ENCODE data around the gene PIK3CA. TPM values are rescaled to one million over a fixed set of nuclear protein-coding genes. Genes with fewer than 3 reads are reported as not detected.
"Not testable (repeated sequence)": the region's sequence is repeated elsewhere in the genome, so short reads cannot be mapped to it uniquely, and the experiment has no call there.

PIK3CA gene
- total and polyA plus RNA-seq, 12 donors = 4.1 to 52.4 (median 24.6) TPM

DNA sequence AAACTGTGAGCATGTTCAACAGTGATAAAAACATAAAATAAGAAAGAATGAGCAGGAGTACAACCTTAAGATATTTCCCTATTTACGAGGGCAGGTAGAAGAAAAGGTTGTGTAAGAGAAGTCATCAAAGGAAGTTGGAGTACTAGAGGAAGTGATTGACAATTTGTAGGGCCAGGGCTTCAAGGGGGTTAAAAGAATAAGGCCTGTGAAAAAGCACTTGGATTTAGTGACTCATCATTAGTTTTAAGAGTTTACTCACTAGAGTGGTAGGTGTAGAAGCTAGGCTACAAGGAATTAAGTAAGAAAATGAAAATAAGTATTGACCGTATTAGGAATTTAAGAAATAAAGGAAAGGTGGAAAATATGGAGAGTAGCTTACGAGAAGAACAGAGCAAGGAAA lies 79.2 kb downstream of the PIK3CA start:
- Histone ChIP-seq H3K36me3 (replicated peaks in 1 of 2) (peaks cover 0 to 16% of the 10 kb centered on the region in 2 donors), H3K27me3 (no peaks in the 10 kb centered on the region), H3K4me3 (no peak overlapping the region), H3K27ac (no peak overlapping the region), H3K9me3 (replicated peaks in 1 of 3) (no peaks in the 10 kb centered on the region), H3K4me1 (replicated peaks in 1 of 2) (no peaks in the 10 kb centered on the region)
- TF ChIP-seq POLR2A (IDR thresholded peaks at IDR 0.05) = no peak
- TF ChIP-seq, protein P1, sequence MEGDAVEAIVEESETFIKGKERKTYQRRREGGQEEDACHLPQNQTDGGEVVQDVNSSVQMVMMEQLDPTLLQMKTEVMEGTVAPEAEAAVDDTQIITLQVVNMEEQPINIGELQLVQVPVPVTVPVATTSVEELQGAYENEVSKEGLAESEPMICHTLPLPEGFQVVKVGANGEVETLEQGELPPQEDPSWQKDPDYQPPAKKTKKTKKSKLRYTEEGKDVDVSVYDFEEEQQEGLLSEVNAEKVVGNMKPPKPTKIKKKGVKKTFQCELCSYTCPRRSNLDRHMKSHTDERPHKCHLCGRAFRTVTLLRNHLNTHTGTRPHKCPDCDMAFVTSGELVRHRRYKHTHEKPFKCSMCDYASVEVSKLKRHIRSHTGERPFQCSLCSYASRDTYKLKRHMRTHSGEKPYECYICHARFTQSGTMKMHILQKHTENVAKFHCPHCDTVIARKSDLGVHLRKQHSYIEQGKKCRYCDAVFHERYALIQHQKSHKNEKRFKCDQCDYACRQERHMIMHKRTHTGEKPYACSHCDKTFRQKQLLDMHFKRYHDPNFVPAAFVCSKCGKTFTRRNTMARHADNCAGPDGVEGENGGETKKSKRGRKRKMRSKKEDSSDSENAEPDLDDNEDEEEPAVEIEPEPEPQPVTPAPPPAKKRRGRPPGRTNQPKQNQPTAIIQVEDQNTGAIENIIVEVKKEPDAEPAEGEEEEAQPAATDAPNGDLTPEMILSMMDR (IDR thresholded peaks at IDR 0.05) = no peak
- whole genome bisulfite sequencing, 4 donors = 91 to 94% (median 93%) methylated on average over 3 of the region's 3 CpGs
- DNase-seq = no peak
- intact Hi-C loops (cut with DNase I) = no loop called here

DNA sequence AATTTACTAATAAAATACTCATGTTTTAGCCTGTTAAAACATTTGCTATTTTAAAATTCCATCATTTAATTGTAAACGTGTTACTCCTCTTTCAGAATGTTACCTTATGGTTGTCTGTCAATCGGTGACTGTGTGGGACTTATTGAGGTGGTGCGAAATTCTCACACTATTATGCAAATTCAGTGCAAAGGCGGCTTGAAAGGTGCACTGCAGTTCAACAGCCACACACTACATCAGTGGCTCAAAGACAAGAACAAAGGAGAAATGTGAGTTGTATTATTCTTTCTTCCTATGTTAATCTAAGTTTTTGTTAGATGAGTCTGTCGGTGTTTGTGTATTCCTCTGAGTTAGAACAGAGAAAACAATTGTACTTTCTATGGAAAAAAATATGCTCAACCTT lies 81.0 kb downstream of the PIK3CA start:
- no peak overlapping the region for H3K27ac ChIP-seq
- no peaks in the 10 kb centered on the region for H3K27me3 ChIP-seq
- peaks cover 0 to 13% of the 10 kb centered on the region in 2 donors for H3K36me3 ChIP-seq (replicated peaks in 1 of 2)
- no peaks in the 10 kb centered on the region for H3K4me1 ChIP-seq (replicated peaks in 1 of 2)
- intact Hi-C loops (cut with DNase I) = no loop called here
- WGBS, 4 donors = 83 to 94% (median 87%) methylated on average over 5 of the region's 5 CpGs
- DNase-seq = no peak
- TF ChIP-seq POLR2A (IDR thresholded peaks at IDR 0.05) = no peak
- no peak overlapping the region for H3K4me3 ChIP-seq
- H3K9me3 ChIP-seq (replicated peaks in 1 of 3) = no peaks in the 10 kb centered on the region

DNA sequence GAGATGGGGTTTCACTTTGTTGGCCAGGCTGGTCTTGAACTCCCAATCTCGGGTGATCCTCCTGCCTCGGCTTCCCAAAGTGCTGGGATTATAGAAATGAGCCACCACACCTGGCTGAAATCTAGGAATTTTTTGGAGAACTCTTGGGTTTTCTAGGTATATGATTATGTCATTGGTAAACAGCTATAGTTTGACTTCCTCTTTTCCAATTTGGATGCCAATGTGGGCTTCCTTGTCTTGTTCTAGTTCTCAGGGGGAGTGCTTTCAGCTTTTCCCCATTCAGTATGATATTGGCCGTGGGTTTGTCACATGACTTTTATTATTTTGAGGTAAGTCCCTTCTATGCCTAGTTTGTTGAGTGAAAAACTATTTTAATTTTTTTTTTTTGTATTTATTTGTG lies 84.9 kb downstream of the PIK3CA start:
- intact Hi-C loops (cut with DNase I) = no loop called here
- Histone ChIP-seq H3K27me3 (no peaks in the 10 kb centered on the region), H3K36me3 (replicated peaks in 1 of 2) (peaks cover 0 to 10% of the 10 kb centered on the region in 2 donors), H3K4me3 (no peak overlapping the region), H3K4me1 (replicated peaks in 1 of 2) (peaks cover 0 to 10% of the 10 kb centered on the region in 2 donors), H3K27ac (no peak overlapping the region), H3K9me3 (replicated peaks in 1 of 3) (no peaks in the 10 kb centered on the region)
- DNase-seq = no peak
- 96 to 99% (median 97%) methylated on average over 3 of the region's 3 CpGs for WGBS, 4 donors
- TF ChIP-seq, protein P1 (IDR thresholded peaks at IDR 0.05) = no peak
- TF ChIP-seq POLR2A (IDR thresholded peaks at IDR 0.05) = no peak

DNA sequence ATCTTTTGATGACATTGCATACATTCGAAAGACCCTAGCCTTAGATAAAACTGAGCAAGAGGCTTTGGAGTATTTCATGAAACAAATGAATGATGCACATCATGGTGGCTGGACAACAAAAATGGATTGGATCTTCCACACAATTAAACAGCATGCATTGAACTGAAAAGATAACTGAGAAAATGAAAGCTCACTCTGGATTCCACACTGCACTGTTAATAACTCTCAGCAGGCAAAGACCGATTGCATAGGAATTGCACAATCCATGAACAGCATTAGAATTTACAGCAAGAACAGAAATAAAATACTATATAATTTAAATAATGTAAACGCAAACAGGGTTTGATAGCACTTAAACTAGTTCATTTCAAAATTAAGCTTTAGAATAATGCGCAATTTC lies 86.0 kb downstream of the PIK3CA start:
- peaks cover 0 to 10% of the 10 kb centered on the region in 2 donors for H3K36me3 ChIP-seq (replicated peaks in 1 of 2)
- H3K9me3 ChIP-seq (replicated peaks in 1 of 3) = no peaks in the 10 kb centered on the region
- no peak for TF ChIP-seq POLR2A (IDR thresholded peaks at IDR 0.05)
- TF ChIP-seq, protein P1 (IDR thresholded peaks at IDR 0.05) = no peak
- H3K4me3 ChIP-seq = no peak overlapping the region
- WGBS, 4 donors = 88 to 92% (median 90%) methylated on average over 4 of the region's 4 CpGs
- DNase-seq = no peak
- no peak overlapping the region for H3K27ac ChIP-seq
- H3K27me3 ChIP-seq = no peaks in the 10 kb centered on the region
- H3K4me1 ChIP-seq (replicated peaks in 1 of 2) = peaks cover 0 to 10% of the 10 kb centered on the region in 2 donors
- intact Hi-C loops (cut with DNase I) = no loop called here

DNA sequence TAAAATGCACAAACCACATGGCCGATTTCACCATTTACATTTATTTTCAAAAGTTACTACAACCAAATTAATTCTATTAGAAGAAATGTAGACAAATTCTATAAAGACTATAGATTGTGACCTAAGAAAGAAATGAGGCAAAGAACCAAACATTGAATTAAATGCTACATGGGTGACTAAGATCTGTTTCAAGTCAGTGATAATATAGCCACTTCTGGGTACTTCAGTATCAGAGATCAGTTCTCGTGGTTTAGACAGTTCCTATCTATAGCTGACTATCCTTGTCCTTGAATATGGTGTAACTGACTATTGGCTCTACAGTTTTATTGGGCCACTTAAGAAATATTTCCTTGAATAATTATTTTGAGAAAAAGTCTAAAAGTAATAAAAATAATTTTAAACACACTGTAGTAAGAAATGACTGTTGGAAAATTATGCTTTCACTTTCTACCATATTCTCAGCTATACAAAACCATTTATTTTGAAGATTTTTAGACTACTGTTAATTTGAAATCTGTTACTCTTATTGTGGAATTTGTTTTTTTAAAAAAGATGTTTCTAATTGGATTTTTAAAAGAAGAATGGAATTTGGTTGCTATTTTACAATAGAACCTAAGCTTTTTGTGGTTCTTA lies 88.6 kb downstream of the PIK3CA start:
- TF ChIP-seq POLR2A (IDR thresholded peaks at IDR 0.05) = no peak
- TF ChIP-seq, protein P1 (IDR thresholded peaks at IDR 0.05) = no peak
- Histone ChIP-seq H3K4me1 (replicated peaks in 1 of 2) (peaks cover 0 to 10% of the 10 kb centered on the region in 2 donors), H3K4me3 (no peak overlapping the region), H3K27me3 (no peaks in the 10 kb centered on the region), H3K9me3 (replicated peaks in 1 of 3) (no peaks in the 10 kb centered on the region), H3K36me3 (replicated peaks in 1 of 2) (no peaks in the 10 kb centered on the region), H3K27ac (no peak overlapping the region)
- no peak for DNase-seq
- 60 to 76% (median 67%) methylated on average over 2 of the region's 2 CpGs for WGBS, 4 donors
- intact Hi-C loops (cut with DNase I) = no loop called here

DNA sequence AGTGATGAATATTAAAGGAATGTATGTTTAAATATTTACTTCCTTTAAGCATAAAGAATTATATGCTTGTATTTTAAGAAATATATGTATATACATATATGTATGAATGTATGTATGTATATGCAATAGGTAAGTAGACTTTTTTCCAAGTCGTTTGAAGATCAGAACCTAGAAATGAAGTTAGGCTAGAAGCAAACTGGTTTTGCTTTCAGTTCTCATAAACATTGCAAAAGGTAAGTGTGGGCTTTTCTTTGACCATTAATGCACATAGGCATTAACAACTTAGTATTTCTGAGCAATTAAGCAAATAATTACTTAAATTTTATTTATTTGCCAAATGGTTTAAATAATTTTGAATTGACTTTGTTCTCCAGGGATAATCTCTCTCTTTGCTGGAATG lies 92.1 kb downstream of the PIK3CA start:
- H3K4me3 ChIP-seq; DNase-seq; H3K9me3 ChIP-seq (replicated peaks in 1 of 3); H3K27ac ChIP-seq; H3K27me3 ChIP-seq; H3K36me3 ChIP-seq (replicated peaks in 1 of 2); intact Hi-C loops (cut with DNase I): not testable (repeated sequence)
- WGBS, 4 donors = 38 to 53% (median 47%) methylated on average over 1 of the region's 1 CpG
- peaks cover 0 to 10% of the 10 kb centered on the region in 2 donors for H3K4me1 ChIP-seq (replicated peaks in 1 of 2)

DNA sequence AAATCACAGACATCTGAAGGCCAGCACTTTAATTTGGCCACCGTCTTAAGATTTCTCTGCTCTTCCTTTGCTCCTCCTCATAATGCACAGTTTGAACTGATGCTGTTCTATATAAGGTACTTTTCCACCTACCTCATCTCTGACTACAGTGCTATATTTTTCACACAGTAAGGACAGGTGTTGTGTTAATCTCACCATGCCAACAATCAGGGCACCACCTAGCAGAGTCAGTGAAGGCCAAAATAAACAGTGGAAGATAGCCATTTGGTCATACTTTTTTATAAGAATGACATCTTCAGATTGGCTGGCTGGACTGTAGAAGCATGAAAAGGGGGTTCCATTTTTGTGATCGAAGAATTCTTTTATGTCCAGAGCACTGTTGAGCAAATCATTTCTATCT lies 94.7 kb downstream of the PIK3CA start:
- H3K27me3 ChIP-seq; DNase-seq; H3K9me3 ChIP-seq (replicated peaks in 1 of 3); H3K4me1 ChIP-seq (replicated peaks in 1 of 2); H3K36me3 ChIP-seq (replicated peaks in 1 of 2); H3K27ac ChIP-seq; H3K4me3 ChIP-seq; intact Hi-C loops (cut with DNase I): not testable (repeated sequence)
- WGBS, 4 donors = 90 to 100% (median 95%) methylated on average over 1 of the region's 2 CpGs

Data from adrenal gland (tissue), 12 donors.